Activated CD4-positive, CD25-positive, alpha-beta regulatory T cell treated with anti-CD3 and anti-CD28 coated beads, Interleukin-2, amount 50 U/mL, for 16 hours (primary cell): ENCODE data around the gene AMPD3.

Source experiments
- DNase-seq: peaks from one replicate; pipeline ENCODE4 v3.0.0-alpha.2; 2020; ENCODE audit warnings: low read depth, low spot score

AMPD3 gene

GRCh38 chr11:10438458-10438857 is 16.6 kb upstream of the AMPD3 start:
- DNase-seq = no peak

GRCh38 chr11:10439351-10439750 is 15.7 kb upstream of the AMPD3 start:
- DNase-seq = no peak

GRCh38 chr11:10439924-10440323 is 15.1 kb upstream of the AMPD3 start:
- DNase-seq = no peak

GRCh38 chr11:10440401-10440800 is 14.7 kb upstream of the AMPD3 start:
- no peak for DNase-seq

- DNase-seq = no peak
Measured at GRCh38 chr11:10441091-10441490, 14.0 kb upstream of the AMPD3 start.

GRCh38 chr11:10441652-10442503 is 13.2 kb upstream of the AMPD3 start:
- DNase-seq = no peak

GRCh38 chr11:10443152-10443551 is 11.9 kb upstream of the AMPD3 start:
- no peak for DNase-seq

- DNase-seq = no peak
Measured at GRCh38 chr11:10443721-10444235, 11.3 kb upstream of the AMPD3 start.

GRCh38 chr11:10444725-10445315 is 10.2 kb upstream of the AMPD3 start:
- no peak for DNase-seq

- DNase-seq = no peak
Measured at GRCh38 chr11:10447445-10447844, 7.6 kb upstream of the AMPD3 start.

GRCh38 chr11:10450462-10451425 is 4.3 kb upstream of the AMPD3 start:
- no peak for DNase-seq

- DNase-seq = no peak
Measured at GRCh38 chr11:10451426-10452116, 3.5 kb upstream of the AMPD3 start.

- DNase-seq = no peak
Measured at GRCh38 chr11:10452211-10452767, 2.8 kb upstream of the AMPD3 start.

GRCh38 chr11:10453261-10453660 is 1.8 kb upstream of the AMPD3 start:
- no peak for DNase-seq

- peak; percentile 41 for DNase-seq
Measured at GRCh38 chr11:10455637-10456487, 798 bp downstream of the AMPD3 start.

- DNase-seq = no peak
Measured at GRCh38 chr11:10456519-10456918, 1.5 kb downstream of the AMPD3 start.

- DNase-seq = no peak
Measured at GRCh38 chr11:10457901-10458300, 2.8 kb downstream of the AMPD3 start.

- peak; percentile 40 for DNase-seq
Measured at GRCh38 chr11:10459029-10459970, 4.2 kb downstream of the AMPD3 start.
